Measurements from ENCODE around the gene SENP6. TPM values are rescaled to one million over a fixed set of nuclear protein-coding genes. Genes with fewer than 3 reads are reported as not detected.
A peak's percentile ranks its signal among the peaks of the same experiment; 100 is the strongest.
"Not testable (repeated sequence)": the region's sequence is repeated elsewhere in the genome, so short reads cannot be mapped to it uniquely, and the experiment has no call there.

SENP6 gene
- total and polyA plus RNA-seq, 5 donors from 2014 or later = 35.1 to 99.4 (median 41.5) TPM

- Mint-ChIP-seq H3K27me3 (no peaks in the 10 kb centered on the region), H3K4me1 (peaks cover 0 to 10% (median 0%) of the 10 kb centered on the region in 4 donors), H3K27ac (no peak overlapping the region), H3K4me3 (no peak overlapping the region), H3K9me3 (peaks cover 0 to 2% (median 0%) of the 10 kb centered on the region in 7 donors), H3K36me3 (peaks cover 34% of the 10 kb centered on the region)
- Histone ChIP-seq H3K9me3 (ENCODE audit: control insufficient read depth in 2 of 2, low read length in 2 of 2) (no peaks in the 10 kb centered on the region), H3K27ac (ENCODE audit: insufficient read depth, low read length, poor library complexity, severe bottlenecking) (no peak overlapping the region), H3K4me3 (ENCODE audit: low read depth, low read length) (no peak overlapping the region), H3K27me3 (ENCODE audit: control insufficient read depth, insufficient read depth, low read length) (no peaks in the 10 kb centered on the region), H3K4me1 (ENCODE audit: control insufficient read depth, insufficient read depth, low read length, poor library complexity, severe bottlenecking) (no peaks in the 10 kb centered on the region), H3K36me3 (ENCODE audit: control insufficient read depth, insufficient read depth, low read length) (peaks cover 65% of the 10 kb centered on the region)
- ATAC-seq (ENCODE audit: low read depth in 2 of 2) (no peak), DNase-seq (no peak)
These were observed 72.2 kb downstream of the SENP6 start for GRCh38 chr6:75673884-75674283.

GRCh38 chr6:75676377-75676776 lies 74.7 kb downstream of the SENP6 start:
- peaks cover 0 to 10% (median 0%) of the 10 kb centered on the region in 7 donors for H3K9me3 Mint-ChIP-seq
- DNase-seq = no peak
- peaks cover 78% of the 10 kb centered on the region for H3K36me3 ChIP-seq (ENCODE audit: control insufficient read depth, insufficient read depth, low read length)

GRCh38 chr6:75682548-75682947 lies 80.9 kb downstream of the SENP6 start:
- H3K27ac Mint-ChIP-seq = peak overlapping the region in 1 of 3 donors; percentile 76
- H3K27me3 Mint-ChIP-seq; DNase-seq; ATAC-seq (ENCODE audit: low read depth in 2 of 2); H3K27ac ChIP-seq (ENCODE audit: insufficient read depth, low read length, poor library complexity, severe bottlenecking); H3K9me3 ChIP-seq (ENCODE audit: control insufficient read depth in 2 of 2, low read length in 2 of 2); H3K4me3 Mint-ChIP-seq; H3K4me3 ChIP-seq (ENCODE audit: low read depth, low read length); H3K4me1 ChIP-seq (ENCODE audit: control insufficient read depth, insufficient read depth, low read length, poor library complexity, severe bottlenecking); H3K27me3 ChIP-seq (ENCODE audit: control insufficient read depth, insufficient read depth, low read length): not testable (repeated sequence)
- peaks cover 0 to 21% (median 6%) of the 10 kb centered on the region in 7 donors for H3K9me3 Mint-ChIP-seq
- peaks cover 87% of the 10 kb centered on the region for H3K36me3 Mint-ChIP-seq
- peaks cover 52% of the 10 kb centered on the region for H3K36me3 ChIP-seq (ENCODE audit: control insufficient read depth, insufficient read depth, low read length)
- peaks cover 9 to 37% (median 19%) of the 10 kb centered on the region in 4 donors for H3K4me1 Mint-ChIP-seq

More at GRCh38 chr6:75676377-75676776, 74.7 kb downstream of the SENP6 start:
- no peaks in the 10 kb centered on the region for H3K27me3 ChIP-seq (ENCODE audit: control insufficient read depth, insufficient read depth, low read length)
- Mint-ChIP-seq H3K4me1 (peaks cover 0 to 10% (median 0%) of the 10 kb centered on the region in 4 donors), H3K4me3 (no peak overlapping the region), H3K27ac (no peak overlapping the region), H3K27me3 (no peaks in the 10 kb centered on the region), H3K36me3 (peaks cover 57% of the 10 kb centered on the region)
- no peaks in the 10 kb centered on the region for H3K4me1 ChIP-seq (ENCODE audit: control insufficient read depth, insufficient read depth, low read length, poor library complexity, severe bottlenecking)
- no peaks in the 10 kb centered on the region for H3K9me3 ChIP-seq (ENCODE audit: control insufficient read depth in 2 of 2, low read length in 2 of 2)
- no peak overlapping the region for H3K4me3 ChIP-seq (ENCODE audit: low read depth, low read length)
- ATAC-seq (ENCODE audit: low read depth in 2 of 2) = no peak
- no peak overlapping the region for H3K27ac ChIP-seq (ENCODE audit: insufficient read depth, low read length, poor library complexity, severe bottlenecking)

- H3K27ac Mint-ChIP-seq; H3K9me3 ChIP-seq (ENCODE audit: control insufficient read depth in 2 of 2, low read length in 2 of 2); H3K4me1 ChIP-seq (ENCODE audit: control insufficient read depth, insufficient read depth, low read length, poor library complexity, severe bottlenecking); H3K27me3 ChIP-seq (ENCODE audit: control insufficient read depth, insufficient read depth, low read length); H3K4me3 Mint-ChIP-seq; H3K4me3 ChIP-seq (ENCODE audit: low read depth, low read length); H3K27me3 Mint-ChIP-seq; DNase-seq; ATAC-seq (ENCODE audit: low read depth in 2 of 2); H3K27ac ChIP-seq (ENCODE audit: insufficient read depth, low read length, poor library complexity, severe bottlenecking): not testable (repeated sequence)
- H3K9me3 Mint-ChIP-seq = peaks cover 0 to 21% (median 6%) of the 10 kb centered on the region in 7 donors
- peaks cover 9 to 40% (median 19%) of the 10 kb centered on the region in 4 donors for H3K4me1 Mint-ChIP-seq
- peaks cover 86% of the 10 kb centered on the region for H3K36me3 Mint-ChIP-seq
- peaks cover 47% of the 10 kb centered on the region for H3K36me3 ChIP-seq (ENCODE audit: control insufficient read depth, insufficient read depth, low read length)
These were observed 81.3 kb downstream of the SENP6 start for GRCh38 chr6:75683005-75683404.

- H3K4me3 ChIP-seq (ENCODE audit: low read depth, low read length); H3K4me3 Mint-ChIP-seq; H3K36me3 ChIP-seq (ENCODE audit: control insufficient read depth, insufficient read depth, low read length); ATAC-seq (ENCODE audit: low read depth in 2 of 2); H3K9me3 Mint-ChIP-seq; DNase-seq; H3K4me1 ChIP-seq (ENCODE audit: control insufficient read depth, insufficient read depth, low read length, poor library complexity, severe bottlenecking); H3K27ac ChIP-seq (ENCODE audit: insufficient read depth, low read length, poor library complexity, severe bottlenecking); H3K27me3 ChIP-seq (ENCODE audit: control insufficient read depth, insufficient read depth, low read length); H3K27me3 Mint-ChIP-seq; H3K9me3 ChIP-seq (ENCODE audit: control insufficient read depth in 2 of 2, low read length in 2 of 2): not testable (repeated sequence)
- Mint-ChIP-seq H3K4me1 (peaks cover 9 to 42% (median 17%) of the 10 kb centered on the region in 4 donors), H3K27ac (peak overlapping the region in 1 of 3 donors; percentile 41), H3K36me3 (peaks cover 49% of the 10 kb centered on the region)
These were observed 85.9 kb downstream of the SENP6 start for GRCh38 chr6:75687535-75687934.

- not testable (repeated sequence) for H3K27me3 Mint-ChIP-seq; H3K9me3 ChIP-seq (ENCODE audit: control insufficient read depth in 2 of 2, low read length in 2 of 2); H3K27me3 ChIP-seq (ENCODE audit: control insufficient read depth, insufficient read depth, low read length); H3K4me3 Mint-ChIP-seq; H3K9me3 Mint-ChIP-seq; H3K4me1 ChIP-seq (ENCODE audit: control insufficient read depth, insufficient read depth, low read length, poor library complexity, severe bottlenecking); H3K36me3 ChIP-seq (ENCODE audit: control insufficient read depth, insufficient read depth, low read length); ATAC-seq (ENCODE audit: low read depth in 2 of 2); H3K4me3 ChIP-seq (ENCODE audit: low read depth, low read length); H3K27ac ChIP-seq (ENCODE audit: insufficient read depth, low read length, poor library complexity, severe bottlenecking)
- Mint-ChIP-seq H3K27ac (peak overlapping the region in 1 of 3 donors; percentile 29), H3K36me3 (peaks cover 47% of the 10 kb centered on the region), H3K4me1 (peaks cover 9 to 42% (median 15%) of the 10 kb centered on the region in 4 donors)
- DNase-seq = peak in 2 of 3 donors; percentile 1 to 26
These were observed 86.3 kb downstream of the SENP6 start for GRCh38 chr6:75687937-75688336.

GRCh38 chr6:75689576-75689975 lies 87.9 kb downstream of the SENP6 start:
- no peak for ATAC-seq (ENCODE audit: low read depth in 2 of 2)
- H3K4me3 Mint-ChIP-seq = no peak overlapping the region
- H3K27ac Mint-ChIP-seq = no peak overlapping the region

GRCh38 chr6:75691012-75691411 lies 89.3 kb downstream of the SENP6 start:
- H3K27me3 ChIP-seq (ENCODE audit: control insufficient read depth, insufficient read depth, low read length) = no peaks in the 10 kb centered on the region
- H3K4me3 Mint-ChIP-seq = no peak overlapping the region
- H3K4me1 Mint-ChIP-seq = peaks cover 4 to 19% (median 9%) of the 10 kb centered on the region in 4 donors
- no peak overlapping the region for H3K4me3 ChIP-seq (ENCODE audit: low read depth, low read length)
- no peak for ATAC-seq (ENCODE audit: low read depth in 2 of 2)
- H3K36me3 ChIP-seq (ENCODE audit: control insufficient read depth, insufficient read depth, low read length) = peaks cover 13% of the 10 kb centered on the region
- H3K36me3 Mint-ChIP-seq = peaks cover 33% of the 10 kb centered on the region
- H3K4me1 ChIP-seq (ENCODE audit: control insufficient read depth, insufficient read depth, low read length, poor library complexity, severe bottlenecking) = no peaks in the 10 kb centered on the region
- peaks cover 0 to 2% (median 0%) of the 10 kb centered on the region in 7 donors for H3K9me3 Mint-ChIP-seq
- DNase-seq = no peak
- no peak overlapping the region for H3K27ac Mint-ChIP-seq
- H3K27me3 Mint-ChIP-seq = no peaks in the 10 kb centered on the region
- H3K27ac ChIP-seq (ENCODE audit: insufficient read depth, low read length, poor library complexity, severe bottlenecking) = no peak overlapping the region
- no peaks in the 10 kb centered on the region for H3K9me3 ChIP-seq (ENCODE audit: control insufficient read depth in 2 of 2, low read length in 2 of 2)

More at GRCh38 chr6:75689576-75689975, 87.9 kb downstream of the SENP6 start:
- Histone ChIP-seq H3K4me3 (ENCODE audit: low read depth, low read length) (no peak overlapping the region), H3K27me3 (ENCODE audit: control insufficient read depth, insufficient read depth, low read length) (no peaks in the 10 kb centered on the region), H3K9me3 (ENCODE audit: control insufficient read depth in 2 of 2, low read length in 2 of 2) (no peaks in the 10 kb centered on the region), H3K4me1 (ENCODE audit: control insufficient read depth, insufficient read depth, low read length, poor library complexity, severe bottlenecking) (no peaks in the 10 kb centered on the region), H3K27ac (ENCODE audit: insufficient read depth, low read length, poor library complexity, severe bottlenecking) (no peak overlapping the region), H3K36me3 (ENCODE audit: control insufficient read depth, insufficient read depth, low read length) (peaks cover 6% of the 10 kb centered on the region)
- no peaks in the 10 kb centered on the region for H3K27me3 Mint-ChIP-seq
- no peak for DNase-seq
- peaks cover 9 to 32% (median 13%) of the 10 kb centered on the region in 4 donors for H3K4me1 Mint-ChIP-seq
- H3K36me3 Mint-ChIP-seq = peaks cover 35% of the 10 kb centered on the region
- peaks cover 0 to 2% (median 0%) of the 10 kb centered on the region in 7 donors for H3K9me3 Mint-ChIP-seq

All from CD4-positive, CD25-positive, alpha-beta regulatory T cell (primary cell).